SU-DHL-6 (cell line): ENCODE measurements around the gene HK1.

Experiments
- H2AFZ ChIP-seq: fragments of 200-600 bp; sonication (generic); 2 replicates; pipeline ENCODE4 v1.6.1; 2014; ENCODE audit warnings: low read depth, mild to moderate bottlenecking, moderate library complexity, mixed read lengths, antibody characterized with exemption, low read length; ENCODE audit not compliant: severe bottlenecking
- H3F3A ChIP-seq: fragments of 200-600 bp; shearing (Covaris generic); 2 replicates; pipeline ENCODE4 v1.6.0; 2016; ENCODE audit warnings: antibody characterized with exemption, mild to moderate bottlenecking; ENCODE audit not compliant: insufficient read depth
- H3K27ac ChIP-seq: fragments of 200-600 bp; sonication (generic); 2 replicates; pipeline ENCODE4 v1.5.1; 2016; ENCODE audit warnings: low read depth, mild to moderate bottlenecking, low read length, moderate library complexity, mixed read lengths
- H3K27me3 ChIP-seq: fragments of 200-600 bp; sonication (generic), shearing (Covaris generic); 2 replicates; pipeline ENCODE4 v1.6.0; 2014; ENCODE audit warnings: mild to moderate bottlenecking, low read length
- H3K36me3 ChIP-seq: fragments of 200-600 bp; sonication (generic); 2 replicates; pipeline ENCODE4 v1.6.1; 2014; ENCODE audit warnings: mild to moderate bottlenecking, low read length, mixed read lengths
- H3K4me2 ChIP-seq: fragments of 300-600, 200-600 bp; shearing (Covaris generic), sonication (generic); 2 replicates; pipeline ENCODE4 v1.6.0; 2014; ENCODE audit warnings: low read length, low read depth, mild to moderate bottlenecking; ENCODE audit not compliant: poor library complexity, severe bottlenecking
- H3K4me3 ChIP-seq: fragments of 200-600 bp; sonication (generic); 2 replicates; pipeline ENCODE4 v1.5.1; 2014; ENCODE audit warnings: antibody characterized with exemption, low read length, mild to moderate bottlenecking, mixed read lengths; ENCODE audit not compliant: insufficient read depth, poor library complexity, severe bottlenecking
- H3K79me2 ChIP-seq: fragments of 200-600 bp; sonication (generic); 2 replicates; pipeline ENCODE4 v1.6.1; 2014; ENCODE audit warnings: mild to moderate bottlenecking, low read length, moderate library complexity; ENCODE audit not compliant: insufficient read depth
- H3K9ac ChIP-seq: fragments of 200-600 bp; sonication (generic); 2 replicates; pipeline ENCODE4 v1.7.0; 2014; ENCODE audit warnings: mild to moderate bottlenecking, low read length
- H3K9me2 ChIP-seq: fragments of 200-600 bp; sonication (generic); replicated peaks from 2 replicates; pipeline ENCODE4 v1.6.1; 2014; ENCODE audit warnings: low read length; ENCODE audit not compliant: insufficient read depth
- H3K9me3 ChIP-seq: fragments of 200-600 bp; sonication (generic); 2 replicates; pipeline ENCODE4 v1.6.1; 2014; ENCODE audit warnings: low read length, mixed read lengths; ENCODE audit not compliant: insufficient read depth
- H4K20me1 ChIP-seq: fragments of 200-600 bp; sonication (generic); 2 replicates; pipeline ENCODE4 v1.6.1; 2014; ENCODE audit warnings: low read depth, mild to moderate bottlenecking, antibody characterized with exemption, low read length, moderate library complexity, mixed read lengths
- EZH2phosphoT487 ChIP-seq: fragments of 200-600 bp; sonication (generic), shearing (Covaris generic); conservative IDR thresholded peaks from 2 replicates; pipeline ENCODE4 v1.6.1; 2018; ENCODE audit warnings: mild to moderate bottlenecking, antibody characterized with exemption, low read length, moderate library complexity, mixed read lengths
- TF ChIP-seq, protein P1 (sequence below): fragments of 200-600 bp; sonication (generic); IDR thresholded peaks from one replicate; pipeline ENCODE4 v1.5.1; 2017; ENCODE audit warnings: antibody characterized with exemption, mild to moderate bottlenecking, low read length, moderate library complexity; ENCODE audit not compliant: insufficient read depth, poor library complexity, severe bottlenecking

The HK1 gene

DNA sequence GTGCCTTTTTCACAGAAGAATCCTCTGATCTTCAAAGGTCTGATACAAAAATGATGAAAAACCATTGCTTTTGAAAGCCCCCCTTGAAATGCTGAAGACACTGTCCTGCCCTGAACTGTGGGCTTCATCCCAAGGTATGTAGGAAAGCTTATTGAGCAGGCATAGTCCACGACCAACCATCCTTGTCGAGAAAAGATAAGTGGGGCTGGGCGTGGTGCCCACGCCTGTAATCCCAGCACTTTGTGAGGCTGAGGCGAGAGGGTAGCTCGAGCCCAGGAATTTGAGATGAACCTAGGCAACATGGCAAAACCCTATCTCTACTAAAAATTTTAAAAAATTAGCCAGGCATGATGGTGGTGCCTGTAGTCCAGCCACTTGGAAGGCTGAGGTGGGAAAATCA, 112.9 kb downstream of the HK1 start:
- H2AFZ ChIP-seq, result no peak overlapping the region
- no peaks in the 10 kb centered on the region for H4K20me1 ChIP-seq
- H3K9ac ChIP-seq, result no peak overlapping the region
- no peaks in the 10 kb centered on the region for H3K27me3 ChIP-seq
- H3K9me3 ChIP-seq, result no peaks in the 10 kb centered on the region
- H3K36me3 ChIP-seq, result 0 out of 2 replicates have a peak, but pooled peaks cover 4% of the 10 kb centered on the region
- H3K9me2 ChIP-seq, result no peaks in the 10 kb centered on the region
- H3K27ac ChIP-seq, result no peak overlapping the region
- H3K4me3 ChIP-seq, result no peak overlapping the region
- H3F3A ChIP-seq, result no peaks in the 10 kb centered on the region
- no peaks in the 10 kb centered on the region for H3K79me2 ChIP-seq
- no peak overlapping the region for H3K4me2 ChIP-seq
- TF ChIP-seq, protein P1, sequence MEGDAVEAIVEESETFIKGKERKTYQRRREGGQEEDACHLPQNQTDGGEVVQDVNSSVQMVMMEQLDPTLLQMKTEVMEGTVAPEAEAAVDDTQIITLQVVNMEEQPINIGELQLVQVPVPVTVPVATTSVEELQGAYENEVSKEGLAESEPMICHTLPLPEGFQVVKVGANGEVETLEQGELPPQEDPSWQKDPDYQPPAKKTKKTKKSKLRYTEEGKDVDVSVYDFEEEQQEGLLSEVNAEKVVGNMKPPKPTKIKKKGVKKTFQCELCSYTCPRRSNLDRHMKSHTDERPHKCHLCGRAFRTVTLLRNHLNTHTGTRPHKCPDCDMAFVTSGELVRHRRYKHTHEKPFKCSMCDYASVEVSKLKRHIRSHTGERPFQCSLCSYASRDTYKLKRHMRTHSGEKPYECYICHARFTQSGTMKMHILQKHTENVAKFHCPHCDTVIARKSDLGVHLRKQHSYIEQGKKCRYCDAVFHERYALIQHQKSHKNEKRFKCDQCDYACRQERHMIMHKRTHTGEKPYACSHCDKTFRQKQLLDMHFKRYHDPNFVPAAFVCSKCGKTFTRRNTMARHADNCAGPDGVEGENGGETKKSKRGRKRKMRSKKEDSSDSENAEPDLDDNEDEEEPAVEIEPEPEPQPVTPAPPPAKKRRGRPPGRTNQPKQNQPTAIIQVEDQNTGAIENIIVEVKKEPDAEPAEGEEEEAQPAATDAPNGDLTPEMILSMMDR, result no peak

DNA sequence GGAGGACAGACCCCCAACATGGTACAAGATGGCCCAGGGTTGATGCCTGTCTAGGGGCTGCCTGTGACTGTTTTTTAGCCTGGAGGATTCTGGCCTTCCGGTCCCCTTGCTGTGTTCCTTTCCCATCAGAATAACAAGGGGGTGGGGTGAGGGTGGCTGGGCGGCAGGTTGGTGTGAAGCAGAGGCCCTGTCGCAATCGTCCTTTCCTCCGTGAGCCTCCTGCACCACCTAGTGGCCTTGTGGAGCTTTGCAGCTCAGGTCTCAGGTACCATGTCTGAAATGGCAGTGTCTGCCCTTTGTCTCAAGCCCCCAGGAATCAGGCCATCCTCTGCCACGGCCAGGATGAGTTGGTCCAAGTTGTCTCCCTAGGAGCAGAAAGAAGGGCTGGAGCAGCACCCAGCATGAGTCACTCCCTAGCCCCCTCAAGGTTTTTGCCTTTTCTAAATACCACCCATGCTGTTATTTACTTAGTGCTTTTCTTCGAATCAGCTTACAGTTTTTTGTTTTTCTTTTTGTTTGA, 114.2 kb downstream of the HK1 start:
- no peak overlapping the region for H3K27ac ChIP-seq

DNA sequence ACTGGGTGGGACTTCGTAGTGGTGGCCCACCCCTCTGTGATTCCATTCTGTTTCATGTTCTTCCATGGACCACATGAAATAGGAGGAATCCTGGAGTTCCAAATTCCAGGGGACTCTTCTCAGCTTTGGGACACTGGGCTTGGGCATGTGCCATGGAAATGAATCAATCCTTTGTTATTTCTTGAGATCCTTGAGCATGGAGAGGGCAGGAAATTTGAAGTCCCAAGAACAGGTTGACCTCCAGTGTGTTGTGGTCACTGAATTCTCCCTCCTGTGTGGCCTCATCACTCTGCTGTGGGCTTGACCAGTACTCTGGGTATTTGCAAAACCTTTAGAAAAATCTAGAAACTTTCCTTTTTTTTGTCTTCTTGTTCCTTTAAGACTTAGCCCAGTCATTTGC, 115.7 kb downstream of the HK1 start:
- H3K79me2 ChIP-seq, result no peaks in the 10 kb centered on the region
- no peaks in the 10 kb centered on the region for H4K20me1 ChIP-seq
- H3K4me2 ChIP-seq, result no peak overlapping the region
- no peaks in the 10 kb centered on the region for H3F3A ChIP-seq
- H3K27me3 ChIP-seq, result no peaks in the 10 kb centered on the region
- no peak overlapping the region for H2AFZ ChIP-seq
- H3K4me3 ChIP-seq, result no peak overlapping the region
- TF ChIP-seq, protein P1, result no peak
- TF ChIP-seq EZH2phosphoT487, result no peak
- H3K36me3 ChIP-seq, result no peaks in the 10 kb centered on the region
- H3K9ac ChIP-seq, result no peak overlapping the region
- no peak overlapping the region for H3K27ac ChIP-seq
- no peaks in the 10 kb centered on the region for H3K9me3 ChIP-seq
- no peaks in the 10 kb centered on the region for H3K9me2 ChIP-seq

More for the DNA sequence above, 114.2 kb downstream of the HK1 start:
- no peak overlapping the region for H3K9ac ChIP-seq
- TF ChIP-seq EZH2phosphoT487, result no peak
- TF ChIP-seq, protein P1, result peak; percentile 75
- no peaks in the 10 kb centered on the region for H4K20me1 ChIP-seq
- no peak overlapping the region for H2AFZ ChIP-seq
- H3F3A ChIP-seq, result no peaks in the 10 kb centered on the region
- no peaks in the 10 kb centered on the region for H3K79me2 ChIP-seq
- 0 out of 2 replicates have a peak, but pooled peaks cover 4% of the 10 kb centered on the region for H3K36me3 ChIP-seq
- no peak overlapping the region for H3K4me3 ChIP-seq
- H3K9me3 ChIP-seq, result no peaks in the 10 kb centered on the region
- no peaks in the 10 kb centered on the region for H3K27me3 ChIP-seq
- no peaks in the 10 kb centered on the region for H3K9me2 ChIP-seq
- no peak overlapping the region for H3K4me2 ChIP-seq
